HCT116 (cell line): Measurements from ENCODE around the gene KLHL9. TPM values are rescaled to one million over a fixed set of nuclear protein-coding genes. Genes with fewer than 3 reads are reported as not detected.
A peak's percentile ranks its signal among the peaks of the same experiment; 100 is the strongest.

Source experiments
- ATAC-seq: fragments of 200-7000 bp; cut with Tn5 transposase; 2 replicates; pipeline ENCODE4 v1.9.1; 2020; ENCODE audit warnings: mild to moderate bottlenecking, moderate library complexity
- BruUV-seq: library from RNA; stranded (reverse); fragments of 400-500 nt; replicated peaks from 2 replicates; lab custom pipeline; 2021; lab: Mats Ljungman, UMichigan
- CTCF ChIA-PET: fragments of 300-600 bp; sonication (Branson Sonifier 250); formaldehyde crosslinking; loops from one replicate; lab custom pipeline; 2021; ENCODE audit warnings: antibody characterized with exemption; lab: Charles Lee
- POLR2A ChIA-PET: fragments of 300-600, 350-600 bp; sonication (Branson Sonifier 250); formaldehyde crosslinking; loops from one replicate; lab custom pipeline; 2021; ENCODE audit warnings: antibody characterized with exemption; lab: Charles Lee
- RAD21 ChIA-PET, 2 experiments: fragments of 300-600 bp; sonication (Branson Sonifier 250); formaldehyde crosslinking; loops; one replicate each; lab custom pipeline; 2023; ENCODE audit warnings: low total read pairs in 2 of 2; ENCODE audit not compliant: uncharacterized antibody in 2 of 2, unreplicated experiment in 2 of 2, low non-redundant PET in 1 of 2; lab: Charles Lee
- DNase-seq: peaks from one replicate; pipeline ENCODE4 v3.0.0-alpha.2; 2010; ENCODE audit warnings: low read depth, low spot score
- H2AFZ ChIP-seq: fragments of 200-600 bp; shearing (Covaris generic), sonication (generic); 2 replicates; pipeline ENCODE4 v1.6.1; 2017; ENCODE audit warnings: low read depth, mixed run types, mixed read lengths, antibody characterized with exemption, low read length; ENCODE audit not compliant: poor library complexity, severe bottlenecking
- H3K27ac ChIP-seq: 2 replicates; pipeline ENCODE4 v1.5.1; 2012; ENCODE audit warnings: low read depth, low read length
- H3K27me3 ChIP-seq: fragments of 200-600 bp; sonication (generic); 2 replicates; pipeline ENCODE4 v1.6.1; 2016; ENCODE audit warnings: mixed run types, low read length, mixed read lengths; ENCODE audit not compliant: insufficient read depth
- H3K36me3 ChIP-seq, 2 experiments: fragments of 200-500 bp in 1 of 2; fragments of 200-600 bp in 1 of 2; sonication (Bioruptor generic) in 1 of 2; sonication (generic) in 1 of 2; 2 replicates each; pipeline versions ENCODE4 v1.5.1 to v1.6.1; 2014 to 2016; ENCODE audit warnings: low read length in 2 of 2, inconsistent platforms in 1 of 2, mixed read lengths in 1 of 2, mixed run types in 1 of 2; ENCODE audit not compliant: insufficient read depth in 2 of 2, control insufficient read depth in 1 of 2
- H3K4me1 ChIP-seq, 2 experiments: fragments of 200-600 bp in 1 of 2; sonication (generic) in 1 of 2; 2 replicates each; pipeline versions ENCODE4 v1.5.1 to v1.6.1; 2012 to 2017; ENCODE audit warnings: low read length in 2 of 2, inconsistent platforms in 1 of 2, mild to moderate bottlenecking in 1 of 2, mixed read lengths in 1 of 2, mixed run types in 1 of 2, moderate library complexity in 1 of 2; ENCODE audit not compliant: insufficient read depth in 2 of 2, control insufficient read depth in 1 of 2
- H3K4me2 ChIP-seq: fragments of 200-600 bp; sonication (generic); 2 replicates; pipeline ENCODE4 v1.6.1; 2017; ENCODE audit warnings: mixed run types, low read length, mixed read lengths
- H3K4me3 ChIP-seq, 2 experiments: fragments of 200-600 bp in 1 of 2; sonication (generic) in 1 of 2; replicated peaks in 1 of 2; 2 replicates each; pipeline ENCODE4 v1.5.1; 2011 to 2016; ENCODE audit warnings: low read length in 2 of 2, control low read depth in 1 of 2, low read depth in 1 of 2, mild to moderate bottlenecking in 1 of 2, mixed read lengths in 1 of 2, mixed run types in 1 of 2
- H3K79me2 ChIP-seq: fragments of 200-600 bp; sonication (generic); 2 replicates; pipeline ENCODE4 v1.6.1; 2017; ENCODE audit warnings: mild to moderate bottlenecking, mixed run types, low read length, moderate library complexity, mixed read lengths; ENCODE audit not compliant: insufficient read depth
- H3K9ac ChIP-seq: fragments of 200-600 bp; sonication (generic); 2 replicates; pipeline ENCODE4 v1.6.1; 2016; ENCODE audit warnings: low read length, mixed read lengths
- H3K9me2 ChIP-seq: fragments of 200-600 bp; sonication (generic), shearing (Covaris generic); 2 replicates; pipeline ENCODE4 v1.6.1; 2017; ENCODE audit warnings: mixed run types, mild to moderate bottlenecking, moderate library complexity; ENCODE audit not compliant: insufficient read depth
- H3K9me3 ChIP-seq, 2 experiments: fragments of 200-500 bp in 1 of 2; fragments of 200-600 bp in 1 of 2; sonication (Bioruptor generic) in 1 of 2; sonication (generic) in 1 of 2; 2 replicates each; pipeline ENCODE4 v1.6.1; 2014 to 2017; ENCODE audit warnings: low read length in 2 of 2, mixed read lengths in 2 of 2, inconsistent platforms in 1 of 2, low read depth in 1 of 2, mild to moderate bottlenecking in 1 of 2, mixed run types in 1 of 2, moderate library complexity in 1 of 2; ENCODE audit not compliant: control insufficient read depth in 1 of 2, insufficient read depth in 1 of 2
- H4K20me1 ChIP-seq: fragments of 200-600 bp; sonication (generic), shearing (Covaris generic); 2 replicates; pipeline ENCODE4 v1.6.1; 2017; ENCODE audit warnings: mixed run types, mild to moderate bottlenecking, moderate library complexity; ENCODE audit not compliant: insufficient read depth
- CBX3 ChIP-seq: IDR thresholded peaks from 2 replicates; pipeline ENCODE4 v1.6.1; 2012; ENCODE audit warnings: low read depth
- ELF1 ChIP-seq: IDR thresholded peaks from 2 replicates; pipeline ENCODE4 v1.6.1; 2012; ENCODE audit warnings: low read depth, borderline replicate concordance
- EZH2phosphoT487 ChIP-seq: fragments of 200-600 bp; IDR thresholded peaks from 2 replicates; pipeline ENCODE4 v1.6.1; 2018; ENCODE audit warnings: antibody characterized with exemption, borderline replicate concordance
- POLR2AphosphoS5 ChIP-seq: IDR thresholded peaks from 2 replicates; pipeline ENCODE4 v1.6.1; 2011; ENCODE audit warnings: mild to moderate bottlenecking, low read depth, low read length, moderate library complexity
- SIN3A ChIP-seq: IDR thresholded peaks from 2 replicates; pipeline ENCODE4 v1.6.1; 2012; ENCODE audit warnings: low read depth
- SP1 ChIP-seq: IDR thresholded peaks from 2 replicates; pipeline ENCODE4 v1.6.1; 2012; ENCODE audit warnings: low read depth
- SRF ChIP-seq: IDR thresholded peaks from 2 replicates; pipeline ENCODE4 v1.6.1; 2012; ENCODE audit warnings: low read depth
- intact Hi-C: fragments of 100-400 bp; cut with micrococcal nuclease; formaldehyde crosslinking; loops from 2 replicates; pipeline ENCODE4 v1.10.0; 2022
- total RNA-seq: library from RNA; stranded (reverse); gene quantifications from one replicate; pipeline ENCODE4 v1.2.1, GENCODE V29; 2021; ENCODE audit not compliant: unreplicated experiment
- TF ChIP-seq, protein P1 (sequence below): IDR thresholded peaks from 2 replicates; pipeline ENCODE4 v1.6.1; 2012

KLHL9 gene
- total RNA-seq, 1 experiment from 2014 or later: 16.4 TPM

GRCh38 chr9:21316032-21316842, 19.0 kb downstream of the KLHL9 start:
- no peak for ATAC-seq
- H3K36me3 ChIP-seq: no peaks in the 10 kb centered on the region
- H3K27me3 ChIP-seq: no peaks in the 10 kb centered on the region
- POLR2A ChIA-PET: no interaction called here
- H3K4me3 ChIP-seq: no peak overlapping the region
- H3K27ac ChIP-seq: no peak overlapping the region
- no TSS peak for BruUV-seq
- peaks cover 3 to 10% of the 10 kb centered on the region in 2 experiments; a peak in 3 of 4 replicates for H3K4me1 ChIP-seq
- H4K20me1 ChIP-seq: no peaks in the 10 kb centered on the region
- peak overlapping the region; percentile 8 for H2AFZ ChIP-seq
- intact Hi-C loops: no loop called here
- TF ChIP-seq ELF1: no peak
- TF ChIP-seq, all 23 proteins: peak for 0
- ChIA-PET CTCF (interaction anchor here (0.9 to 3.1 kb wide), 3 partner anchors 10 to 118 kb away, joined by 3 to 21 read pairs (median 9); no protein-coding TSS in a partner anchor), RAD21 (no interaction called here)
- DNase-seq: no peak
- Histone ChIP-seq H3K9me3 (no peaks in the 10 kb centered on the region), H3K9me2 (no peaks in the 10 kb centered on the region), H3K9ac (no peak overlapping the region), H3K79me2 (no peaks in the 10 kb centered on the region), H3K4me2 (no peak overlapping the region)

- Histone ChIP-seq H3K4me3 (no peak overlapping the region), H3K36me3 (no peaks in the 10 kb centered on the region), H3K4me2 (no peak overlapping the region), H2AFZ (no peak overlapping the region), H3K9me2 (no peaks in the 10 kb centered on the region), H3K9me3 (no peaks in the 10 kb centered on the region), H3K27ac (no peak overlapping the region), H3K9ac (no peak overlapping the region), H3K27me3 (no peaks in the 10 kb centered on the region), H4K20me1 (no peaks in the 10 kb centered on the region), H3K79me2 (no peaks in the 10 kb centered on the region), H3K4me1 (peaks cover 3 to 10% of the 10 kb centered on the region in 2 experiments; a peak in 3 of 4 replicates)
- RAD21 ChIA-PET: no interaction called here
- TF ChIP-seq EZH2phosphoT487: no peak
- no peak for TF ChIP-seq SRF
- TF ChIP-seq, protein P1, sequence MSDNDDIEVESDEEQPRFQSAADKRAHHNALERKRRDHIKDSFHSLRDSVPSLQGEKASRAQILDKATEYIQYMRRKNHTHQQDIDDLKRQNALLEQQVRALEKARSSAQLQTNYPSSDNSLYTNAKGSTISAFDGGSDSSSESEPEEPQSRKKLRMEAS: no peak
- no peak for TF ChIP-seq SP1
- no peak for TF ChIP-seq POLR2AphosphoS5
- no peak for TF ChIP-seq SIN3A
- TF ChIP-seq CBX3: no peak
- no peak for DNase-seq
- BruUV-seq: no TSS peak
- ATAC-seq: no peak
- intact Hi-C loops: no loop called here
- CTCF ChIA-PET: interaction anchor here (2.1 kb wide), 1 partner anchor 12 kb away, joined by 9 read pairs; no protein-coding TSS in a partner anchor
- POLR2A ChIA-PET: no interaction called here
Measured at GRCh38 chr9:21314152-21314551, 21.1 kb downstream of the KLHL9 start.
